ENCODE measurements around the gene SORCS2.

The SORCS2 gene

DNA sequence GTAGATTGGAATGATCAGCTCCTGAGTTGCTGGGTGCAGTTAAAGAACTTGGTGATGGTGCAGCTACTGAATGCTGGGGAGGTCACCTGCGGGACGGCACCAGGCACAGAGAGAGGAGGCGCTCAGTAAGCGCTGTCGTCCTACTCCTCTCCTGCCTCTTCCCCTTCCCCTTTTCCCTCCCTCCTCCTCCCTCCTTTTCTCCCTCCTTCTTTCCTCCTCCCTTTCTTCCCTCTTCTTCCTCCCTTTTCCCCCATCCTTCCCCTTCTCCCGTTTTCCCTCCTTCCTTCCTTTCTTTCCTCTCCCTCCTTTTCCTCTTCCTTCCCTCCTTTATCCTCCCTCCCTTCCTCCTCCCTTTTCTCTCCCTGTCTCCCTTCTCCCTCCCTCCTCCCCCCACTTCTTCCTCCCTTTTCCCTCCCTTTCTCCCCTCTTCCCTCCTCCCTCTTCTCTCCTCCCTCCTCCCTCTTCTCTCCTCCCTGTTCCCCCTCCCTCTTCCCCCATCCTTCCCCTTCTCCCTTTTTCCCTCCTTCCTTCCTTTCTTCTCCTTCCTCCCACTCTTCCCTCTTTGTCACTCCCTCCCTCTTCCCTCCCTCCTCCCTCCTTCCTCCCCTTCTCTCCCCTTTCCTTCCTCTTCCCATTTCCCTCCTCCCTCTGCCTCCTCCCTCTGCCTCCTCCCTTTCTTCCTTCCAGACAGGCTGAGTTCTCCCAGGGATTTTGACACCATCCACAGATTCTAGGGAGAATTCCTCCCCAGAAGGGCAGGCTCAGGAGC is 330.3 kb downstream of the SORCS2 start:
- no peak for DNase-seq

GRCh38 chr4:7523526-7523925 is 331.2 kb downstream of the SORCS2 start:
- DNase-seq: no peak

DNA sequence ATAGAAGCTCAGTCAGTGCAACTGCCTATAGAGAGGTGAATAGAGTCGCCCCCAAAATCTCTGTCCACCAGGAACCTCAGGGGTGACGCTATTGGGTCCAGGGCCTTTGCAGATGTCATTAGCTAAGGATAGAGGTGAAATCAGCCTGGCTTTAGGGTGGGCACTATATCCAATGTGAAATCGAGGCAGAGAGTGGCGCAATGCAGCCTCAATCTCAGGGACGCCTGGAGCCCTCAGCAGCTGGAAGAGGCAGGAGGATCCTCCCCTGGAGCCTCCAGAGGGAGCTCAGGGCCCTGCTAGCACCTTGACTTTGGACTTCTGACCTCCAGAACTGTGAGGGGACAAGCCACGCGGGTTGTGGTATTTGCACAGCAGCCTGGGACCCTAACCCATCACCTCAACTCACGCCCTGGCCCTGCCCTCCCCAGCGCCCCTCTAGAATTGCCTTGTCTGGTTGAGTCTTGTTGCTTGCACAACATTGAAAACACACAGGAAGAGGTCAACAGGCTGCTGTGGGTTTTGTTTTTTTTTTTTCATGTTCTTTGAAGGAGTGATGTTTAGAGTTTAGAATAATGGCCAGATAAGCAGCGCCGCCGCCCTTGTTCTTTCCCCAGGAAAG is 331.8 kb downstream of the SORCS2 start:
- no peak for DNase-seq

GRCh38 chr4:7524843-7525242 is 332.5 kb downstream of the SORCS2 start:
- DNase-seq: no peak

- DNase-seq: no peak
These were observed 334.2 kb downstream of the SORCS2 start for GRCh38 chr4:7526491-7526890.

- no peak for DNase-seq
These were observed 334.7 kb downstream of the SORCS2 start for GRCh38 chr4:7526929-7527535.

GRCh38 chr4:7529368-7530080 is 337.2 kb downstream of the SORCS2 start:
- no peak for DNase-seq

DNA sequence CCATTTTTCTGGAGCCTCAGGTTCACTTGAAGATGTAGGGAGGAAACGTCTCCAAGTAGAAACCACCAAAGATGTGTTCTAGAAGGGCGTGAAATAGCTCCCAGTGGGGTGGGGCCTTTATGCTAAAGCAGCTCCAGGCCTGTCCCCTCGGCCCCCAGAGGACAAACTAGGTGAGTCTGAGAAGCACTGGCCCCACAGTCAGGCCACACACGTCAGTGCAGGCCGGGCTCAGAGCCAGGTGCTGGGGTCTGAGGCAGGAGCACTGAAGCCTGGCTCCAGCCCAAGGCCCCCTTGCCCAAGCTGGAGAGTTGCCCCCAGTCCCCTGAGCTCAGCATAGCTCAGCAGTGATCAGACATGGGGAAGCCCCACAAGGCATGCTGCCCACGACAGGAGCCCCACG is 337.7 kb downstream of the SORCS2 start:
- DNase-seq: no peak

DNA sequence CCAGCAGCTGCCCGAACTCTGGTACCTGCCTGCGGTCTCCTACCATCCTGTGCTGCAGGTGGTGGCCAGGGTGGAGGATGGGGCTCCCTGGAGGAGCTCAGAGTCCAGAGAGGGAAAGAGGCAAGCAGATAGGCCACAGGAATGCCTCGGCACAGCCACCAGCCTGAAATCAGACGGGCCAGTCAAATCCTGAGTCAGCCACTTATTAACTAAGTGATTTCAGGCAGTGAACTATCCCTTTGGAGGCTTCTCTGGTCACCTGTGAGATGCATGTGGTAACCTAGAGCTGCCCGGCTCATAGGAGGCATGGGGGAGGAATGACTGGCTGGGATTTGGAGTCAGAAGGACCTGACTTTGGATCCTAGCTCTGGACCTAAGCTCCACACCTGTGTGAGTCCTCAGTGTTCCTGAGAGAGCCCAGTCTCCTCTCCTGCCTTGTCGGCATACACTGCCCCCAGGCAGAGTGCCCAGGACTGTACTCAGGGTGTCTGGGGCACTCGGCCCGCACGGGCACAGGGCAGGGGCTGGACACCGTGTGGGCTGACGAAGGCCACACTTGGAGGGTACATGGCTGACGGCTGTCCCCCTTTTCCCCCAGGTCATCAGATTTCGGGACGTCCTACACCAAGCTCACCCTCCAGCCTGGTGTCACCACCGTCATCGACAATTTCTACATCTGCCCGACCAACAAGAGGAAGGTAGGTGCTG is 338.7 kb downstream of the SORCS2 start:
- DNase-seq: no peak

DNA sequence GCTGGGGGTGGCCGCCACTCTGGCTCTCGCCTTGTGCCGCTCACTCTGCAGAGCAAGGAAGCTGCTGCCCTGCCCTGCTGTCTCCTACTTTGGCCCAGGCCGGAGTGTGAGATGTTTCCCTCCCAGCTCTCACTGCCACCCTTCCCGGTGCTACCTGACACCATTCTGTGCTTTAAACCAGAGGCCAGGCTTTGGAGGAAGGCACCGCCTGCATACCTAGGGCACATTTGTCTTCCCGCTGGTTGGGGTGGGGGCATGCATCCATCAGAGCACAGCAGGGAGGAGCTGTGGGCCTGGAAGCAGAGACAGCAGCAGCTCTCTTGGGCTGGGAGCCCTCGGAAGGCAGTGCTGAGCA is 339.3 kb downstream of the SORCS2 start:
- no peak for DNase-seq

DNA sequence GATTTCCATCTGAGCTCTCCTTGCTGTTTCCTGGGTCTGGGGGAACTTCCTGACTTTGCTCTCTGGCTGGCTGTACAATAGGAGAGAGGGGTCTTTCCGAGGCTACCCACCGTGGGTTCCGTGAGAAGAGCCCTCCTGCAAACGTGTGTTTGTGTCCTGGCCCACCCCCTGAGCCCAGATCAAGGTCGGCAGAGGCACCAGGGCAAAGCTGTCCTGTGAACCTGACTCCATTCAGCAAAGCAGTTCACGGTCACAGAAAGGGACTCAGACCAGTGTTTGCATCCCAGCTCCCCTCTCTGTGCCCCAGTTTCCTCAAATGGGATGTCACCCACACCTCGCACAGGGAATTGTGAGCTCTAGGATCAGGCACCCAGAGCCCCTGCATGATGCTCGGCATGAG is 339.7 kb downstream of the SORCS2 start:
- no peak for DNase-seq

GRCh38 chr4:7533267-7533666 is 340.9 kb downstream of the SORCS2 start:
- no peak for DNase-seq

- no peak for DNase-seq
These were observed 342.8 kb downstream of the SORCS2 start for GRCh38 chr4:7535094-7535493.

DNA sequence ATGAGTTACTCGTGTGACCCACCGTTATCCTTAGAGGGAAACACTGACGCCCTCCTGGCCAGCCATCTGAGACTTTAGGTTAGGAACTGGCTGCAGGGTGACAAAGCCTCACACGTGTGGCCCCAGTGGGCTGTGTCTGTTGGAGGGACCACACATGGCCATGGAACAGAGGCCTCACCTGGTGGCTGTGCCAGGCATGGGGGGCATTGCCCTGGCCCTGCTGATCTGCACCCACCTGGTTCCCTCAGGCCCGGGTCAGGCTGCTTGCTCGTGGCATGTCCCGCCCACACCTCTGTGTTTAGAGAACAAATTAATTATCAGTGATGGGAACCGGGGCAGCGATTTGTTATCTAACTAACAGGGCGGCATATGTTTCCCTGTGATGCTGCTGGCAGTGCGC is 343.3 kb downstream of the SORCS2 start:
- DNase-seq: no peak

DNA sequence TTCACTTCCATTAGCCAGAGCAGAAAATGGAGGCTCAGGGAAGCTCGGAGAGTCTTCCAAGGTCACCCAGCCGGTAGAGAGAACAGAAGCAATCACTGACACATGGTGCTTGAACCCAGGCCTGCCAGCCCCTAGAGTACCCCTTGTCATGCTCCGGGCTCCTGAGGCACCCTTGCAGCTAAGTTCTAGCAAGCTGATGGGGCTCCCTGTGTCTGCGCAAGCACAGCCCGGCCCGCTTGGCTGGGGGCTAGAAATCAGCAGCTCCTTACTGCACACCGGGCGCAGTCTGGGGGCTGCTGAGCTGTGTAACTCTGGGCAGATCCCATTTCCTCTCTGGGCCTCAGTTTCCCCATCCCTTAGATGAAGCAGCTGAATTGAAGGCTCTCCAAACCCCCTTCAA is 344.5 kb downstream of the SORCS2 start:
- DNase-seq: no peak

- no peak for DNase-seq
These were observed 345.6 kb downstream of the SORCS2 start for GRCh38 chr4:7537853-7538400.

DNA sequence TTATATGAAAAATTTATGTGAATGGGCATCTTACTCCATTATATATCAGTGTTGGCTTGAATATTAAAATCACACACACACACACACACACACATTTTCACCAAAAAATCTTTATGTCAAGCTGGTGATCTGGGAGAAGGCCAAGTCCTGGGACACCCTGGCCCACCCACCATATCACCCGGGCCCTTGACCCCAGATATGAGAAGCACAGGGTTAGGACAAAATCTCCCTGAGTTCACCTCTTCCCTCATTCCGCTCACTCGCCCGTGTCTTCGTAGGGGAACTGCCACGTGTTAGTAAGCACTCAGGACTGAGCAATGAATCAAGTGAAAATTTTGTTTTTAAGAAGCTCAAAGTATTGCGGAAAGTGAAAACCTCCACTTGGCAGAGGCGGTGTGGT is 346.2 kb downstream of the SORCS2 start:
- no peak for DNase-seq

DNA sequence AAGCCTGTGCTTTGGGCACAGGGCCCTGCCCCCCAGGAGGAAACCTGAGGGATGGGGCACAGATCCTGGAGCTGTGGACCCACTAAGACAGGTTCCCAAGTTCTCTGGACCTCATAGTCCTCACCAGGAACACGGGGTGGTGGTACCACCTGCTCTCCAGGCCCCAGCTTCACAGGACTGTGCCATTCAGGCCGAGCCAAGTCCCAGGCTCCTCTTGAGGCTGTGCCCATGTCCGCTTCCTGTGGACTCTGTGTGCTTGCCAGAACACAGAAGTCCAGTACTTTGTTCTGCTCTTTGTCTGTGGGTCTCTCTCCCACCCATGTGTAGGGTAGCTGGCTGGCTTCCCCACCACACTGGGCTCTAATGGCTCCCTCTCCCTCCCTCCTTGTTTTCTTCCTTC is 346.8 kb downstream of the SORCS2 start:
- DNase-seq: no peak

- DNase-seq: peak; percentile 57
These were observed 347.3 kb downstream of the SORCS2 start for GRCh38 chr4:7539659-7540058.

DNA sequence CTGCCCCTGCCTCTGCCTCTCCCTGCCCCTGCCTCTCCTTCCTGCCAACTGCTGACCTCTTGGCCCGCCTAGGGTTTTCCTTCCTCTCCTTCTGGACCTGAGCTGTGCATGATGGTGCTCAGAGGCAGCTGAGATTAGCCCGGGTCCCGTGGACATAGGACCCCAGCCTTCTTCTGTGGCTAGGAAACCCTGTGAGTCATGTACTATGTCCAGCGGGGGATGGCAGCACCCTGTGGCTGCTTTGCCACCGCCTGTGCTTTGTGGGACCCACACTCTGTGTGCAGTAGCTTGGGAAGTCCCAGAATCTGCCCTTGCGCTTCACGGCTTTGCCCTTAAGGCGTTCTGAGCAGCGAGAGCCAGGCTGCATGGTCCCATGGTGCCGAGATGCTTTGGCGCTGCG is 347.9 kb downstream of the SORCS2 start:
- no peak for DNase-seq

DNA sequence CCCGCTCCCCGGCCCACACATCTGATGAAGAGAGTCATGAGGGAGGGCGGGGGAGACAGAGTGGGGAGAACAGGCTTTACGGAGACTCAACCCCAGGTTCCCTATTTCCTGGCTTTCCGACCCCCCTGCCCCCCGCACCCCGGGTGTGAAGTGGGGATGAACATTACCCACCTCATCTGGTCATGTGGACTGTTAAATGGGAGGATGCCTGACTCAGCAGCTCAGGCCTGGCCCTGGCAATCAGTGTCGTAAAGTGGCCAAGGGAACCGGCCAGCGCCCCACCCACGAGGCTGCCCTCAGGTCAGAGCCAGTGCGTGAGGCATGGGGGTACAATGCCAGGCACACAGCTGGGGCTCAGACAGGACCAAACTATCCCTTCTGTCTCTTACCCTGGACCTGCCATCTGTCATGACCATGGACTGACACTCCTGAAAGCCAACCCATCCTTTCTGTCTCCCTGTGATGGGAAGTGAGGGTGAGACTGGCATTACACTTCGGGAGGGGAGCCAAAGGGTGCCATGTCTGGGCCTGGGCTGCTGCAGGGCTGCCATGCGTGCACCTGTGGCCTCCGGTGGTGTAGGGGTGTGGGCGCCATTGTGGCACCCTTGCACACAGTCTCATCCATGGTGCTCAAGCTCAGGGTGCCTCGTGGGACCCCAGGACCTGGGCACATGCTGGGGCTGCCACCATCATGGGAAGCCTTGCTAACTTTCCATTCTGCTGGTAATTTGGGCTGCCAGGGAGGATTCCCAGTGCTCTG is 348.5 kb downstream of the SORCS2 start:
- no peak for DNase-seq

- no peak for DNase-seq
These were observed 349.1 kb downstream of the SORCS2 start for GRCh38 chr4:7541414-7541810.

Data from activated CD8-positive, alpha-beta memory T cell treated with anti-CD3 and anti-CD28 coated beads, Interleukin-2, amount 50 U/mL, for 48 hours (primary cell).